ENCODE data around the gene PGM1. TPM values are rescaled to one million over a fixed set of nuclear protein-coding genes. Genes with fewer than 3 reads are reported as not detected.
A peak's percentile ranks its signal among the peaks of the same experiment; 100 is the strongest.

Gene PGM1
- total RNA-seq, 1 experiment from 2014 or later: 77.2 TPM

DNA sequence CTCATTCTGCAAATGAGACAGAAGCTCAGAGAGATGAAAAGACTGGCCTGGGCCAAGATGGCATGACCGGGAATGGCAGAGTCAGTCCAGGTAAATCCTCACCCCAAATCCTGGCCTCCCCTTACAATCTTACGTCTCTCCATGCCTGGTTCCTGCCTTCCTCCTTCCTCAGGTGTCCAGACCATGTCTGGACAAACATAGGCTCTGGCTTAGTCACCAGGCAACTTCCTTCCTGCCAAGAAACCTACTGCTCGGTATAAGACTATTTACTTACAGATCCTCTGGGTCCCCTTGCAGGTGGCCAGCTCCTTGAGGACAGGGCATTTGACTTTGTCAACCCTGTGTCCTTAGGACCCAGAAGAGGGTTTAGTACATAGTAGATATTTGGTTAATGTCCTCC lies 111.2 kb downstream of the PGM1 start:
- in situ Hi-C loops (cut with HindIII; ENCODE audit: low pct_unique_long_range_greater_than_20kb, low sequenced_read_pairs): no loop called here
- peak; percentile 52; the same call in 1 of the 2 replicates for ATAC-seq
- intact Hi-C loops (cut with micrococcal nuclease; ENCODE audit: unreplicated experiment): no loop called here
- no peaks in the 10 kb centered on the region for H3K9me3 ChIP-seq (ENCODE audit: control insufficient read depth, insufficient read depth, low read depth, low read length)
- H3K4me1 ChIP-seq (ENCODE audit: control insufficient read depth, insufficient read depth, low read length): peaks cover 34% of the 10 kb centered on the region
- H3K36me3 ChIP-seq (ENCODE audit: control insufficient read depth, insufficient read depth, low read length): no peaks in the 10 kb centered on the region
- H3K4me3 ChIP-seq (ENCODE audit: low read depth in 2 of 2, low read length in 2 of 2): no peak overlapping the region
- H3K27me3 ChIP-seq (ENCODE audit: control insufficient read depth, insufficient read depth, low read length): no peaks in the 10 kb centered on the region
- DNase-seq (ENCODE audit: low read depth, low spot score): no peak
- POLR2A ChIA-PET: interaction anchor here (0.6 kb wide), 1 partner anchor 17 kb away, joined by 4 read pairs; no protein-coding TSS in a partner anchor
- no TSS peak for BruUV-seq (replicated peaks)
- TF ChIP-seq TCF7L2 (IDR thresholded peaks at IDR 0.05; ENCODE audit: low read depth, low read length) (no peak), SIN3A (IDR thresholded peaks at IDR 0.05; ENCODE audit: borderline replicate concordance, insufficient read depth, low read depth, low read length) (no peak), POLR2AphosphoS5 (IDR thresholded peaks at IDR 0.05; ENCODE audit: low read depth, low read length) (no peak)
- TF ChIP-seq, protein P1, sequence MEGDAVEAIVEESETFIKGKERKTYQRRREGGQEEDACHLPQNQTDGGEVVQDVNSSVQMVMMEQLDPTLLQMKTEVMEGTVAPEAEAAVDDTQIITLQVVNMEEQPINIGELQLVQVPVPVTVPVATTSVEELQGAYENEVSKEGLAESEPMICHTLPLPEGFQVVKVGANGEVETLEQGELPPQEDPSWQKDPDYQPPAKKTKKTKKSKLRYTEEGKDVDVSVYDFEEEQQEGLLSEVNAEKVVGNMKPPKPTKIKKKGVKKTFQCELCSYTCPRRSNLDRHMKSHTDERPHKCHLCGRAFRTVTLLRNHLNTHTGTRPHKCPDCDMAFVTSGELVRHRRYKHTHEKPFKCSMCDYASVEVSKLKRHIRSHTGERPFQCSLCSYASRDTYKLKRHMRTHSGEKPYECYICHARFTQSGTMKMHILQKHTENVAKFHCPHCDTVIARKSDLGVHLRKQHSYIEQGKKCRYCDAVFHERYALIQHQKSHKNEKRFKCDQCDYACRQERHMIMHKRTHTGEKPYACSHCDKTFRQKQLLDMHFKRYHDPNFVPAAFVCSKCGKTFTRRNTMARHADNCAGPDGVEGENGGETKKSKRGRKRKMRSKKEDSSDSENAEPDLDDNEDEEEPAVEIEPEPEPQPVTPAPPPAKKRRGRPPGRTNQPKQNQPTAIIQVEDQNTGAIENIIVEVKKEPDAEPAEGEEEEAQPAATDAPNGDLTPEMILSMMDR (IDR thresholded peaks at IDR 0.05): no peak
- TF ChIP-seq, protein P2, sequence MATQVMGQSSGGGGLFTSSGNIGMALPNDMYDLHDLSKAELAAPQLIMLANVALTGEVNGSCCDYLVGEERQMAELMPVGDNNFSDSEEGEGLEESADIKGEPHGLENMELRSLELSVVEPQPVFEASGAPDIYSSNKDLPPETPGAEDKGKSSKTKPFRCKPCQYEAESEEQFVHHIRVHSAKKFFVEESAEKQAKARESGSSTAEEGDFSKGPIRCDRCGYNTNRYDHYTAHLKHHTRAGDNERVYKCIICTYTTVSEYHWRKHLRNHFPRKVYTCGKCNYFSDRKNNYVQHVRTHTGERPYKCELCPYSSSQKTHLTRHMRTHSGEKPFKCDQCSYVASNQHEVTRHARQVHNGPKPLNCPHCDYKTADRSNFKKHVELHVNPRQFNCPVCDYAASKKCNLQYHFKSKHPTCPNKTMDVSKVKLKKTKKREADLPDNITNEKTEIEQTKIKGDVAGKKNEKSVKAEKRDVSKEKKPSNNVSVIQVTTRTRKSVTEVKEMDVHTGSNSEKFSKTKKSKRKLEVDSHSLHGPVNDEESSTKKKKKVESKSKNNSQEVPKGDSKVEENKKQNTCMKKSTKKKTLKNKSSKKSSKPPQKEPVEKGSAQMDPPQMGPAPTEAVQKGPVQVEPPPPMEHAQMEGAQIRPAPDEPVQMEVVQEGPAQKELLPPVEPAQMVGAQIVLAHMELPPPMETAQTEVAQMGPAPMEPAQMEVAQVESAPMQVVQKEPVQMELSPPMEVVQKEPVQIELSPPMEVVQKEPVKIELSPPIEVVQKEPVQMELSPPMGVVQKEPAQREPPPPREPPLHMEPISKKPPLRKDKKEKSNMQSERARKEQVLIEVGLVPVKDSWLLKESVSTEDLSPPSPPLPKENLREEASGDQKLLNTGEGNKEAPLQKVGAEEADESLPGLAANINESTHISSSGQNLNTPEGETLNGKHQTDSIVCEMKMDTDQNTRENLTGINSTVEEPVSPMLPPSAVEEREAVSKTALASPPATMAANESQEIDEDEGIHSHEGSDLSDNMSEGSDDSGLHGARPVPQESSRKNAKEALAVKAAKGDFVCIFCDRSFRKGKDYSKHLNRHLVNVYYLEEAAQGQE (IDR thresholded peaks at IDR 0.05; ENCODE audit: insufficient read depth in 1 of 2, low read depth in 2 of 2, low read length in 1 of 2): no peak
- CTCF ChIA-PET: no interaction called here
- H3K27ac ChIP-seq (ENCODE audit: low read length): peak overlapping the region; percentile 62; the same call in 1 of the 2 replicates

DNA sequence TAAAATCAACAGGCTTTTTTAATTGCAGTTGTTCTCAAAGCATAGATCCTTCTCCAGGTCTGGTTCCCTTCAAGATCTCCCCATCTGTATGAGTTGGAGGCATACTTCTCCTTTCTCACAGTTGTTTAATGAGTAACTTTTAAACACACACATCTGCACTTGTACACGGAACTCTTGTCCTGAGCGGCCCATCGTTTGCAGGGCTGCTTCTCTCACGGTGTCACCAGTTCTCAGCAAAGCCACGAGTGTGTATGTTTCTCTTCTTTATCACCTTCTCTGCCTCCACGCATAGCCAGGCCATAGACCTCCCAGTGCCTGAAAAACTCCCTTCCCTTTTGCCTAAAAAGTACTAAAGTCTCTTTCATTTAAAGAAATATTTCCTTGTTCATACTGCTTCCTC lies 111.9 kb downstream of the PGM1 start:
- ChIA-PET POLR2A (no interaction called here), CTCF (no interaction called here)
- BruUV-seq (replicated peaks): no TSS peak
- TF ChIP-seq POLR2AphosphoS5 (IDR thresholded peaks at IDR 0.05; ENCODE audit: low read depth, low read length) (no peak), TCF7L2 (IDR thresholded peaks at IDR 0.05; ENCODE audit: low read depth, low read length) (no peak), SIN3A (IDR thresholded peaks at IDR 0.05; ENCODE audit: borderline replicate concordance, insufficient read depth, low read depth, low read length) (no peak)
- TF ChIP-seq, protein P1 (IDR thresholded peaks at IDR 0.05): no peak
- TF ChIP-seq, protein P2 (IDR thresholded peaks at IDR 0.05; ENCODE audit: insufficient read depth in 1 of 2, low read depth in 2 of 2, low read length in 1 of 2): no peak
- DNase-seq (ENCODE audit: low read depth, low spot score) (no peak), ATAC-seq (no peak)
- H3K4me3 ChIP-seq (ENCODE audit: low read depth in 2 of 2, low read length in 2 of 2): no peak overlapping the region
- H3K27ac ChIP-seq (ENCODE audit: low read length): peak overlapping the region; percentile 62; the same call in 1 of the 2 replicates
- H3K36me3 ChIP-seq (ENCODE audit: control insufficient read depth, insufficient read depth, low read length): no peaks in the 10 kb centered on the region
- peaks cover 34% of the 10 kb centered on the region for H3K4me1 ChIP-seq (ENCODE audit: control insufficient read depth, insufficient read depth, low read length)
- in situ Hi-C loops (cut with HindIII; ENCODE audit: low pct_unique_long_range_greater_than_20kb, low sequenced_read_pairs) (no loop called here), intact Hi-C loops (cut with micrococcal nuclease; ENCODE audit: unreplicated experiment) (no loop called here)
- no peaks in the 10 kb centered on the region for H3K9me3 ChIP-seq (ENCODE audit: control insufficient read depth, insufficient read depth, low read depth, low read length)
- H3K27me3 ChIP-seq (ENCODE audit: control insufficient read depth, insufficient read depth, low read length): no peaks in the 10 kb centered on the region

Data from Panc1 (cell line).